NCI-H460 (cell line): Measurements from ENCODE around the gene LAMA2. TPM values are rescaled to one million over a fixed set of nuclear protein-coding genes. Genes with fewer than 3 reads are reported as not detected.

ENCODE experiments used
- DNase-seq: peaks from one replicate; pipeline ENCODE4 v3.0.0-alpha.2; 2016; ENCODE audit warnings: low read depth; ENCODE audit errors: extremely low read depth
- total RNA-seq: library from RNA; depleted of rRNA; stranded (reverse); fragments of >200 nt; shearing (Covaris generic); gene quantifications from 2 replicates; pipeline ENCODE4 v1.2.3, GENCODE V29; 2014

LAMA2 gene
- total RNA-seq, 1 experiment from 2014 or later = 0.74 TPM

- no peak for DNase-seq
Observed at GRCh38 chr6:128903715-128904114, 20.8 kb downstream of the LAMA2 start.

GRCh38 chr6:128914051-128914450, 31.1 kb downstream of the LAMA2 start:
- DNase-seq = no peak

- no peak for DNase-seq
Observed at GRCh38 chr6:128918886-128919285, 35.9 kb downstream of the LAMA2 start.

GRCh38 chr6:128919412-128920180, 36.7 kb downstream of the LAMA2 start:
- DNase-seq = no peak

GRCh38 chr6:128925765-128926164, 42.8 kb downstream of the LAMA2 start:
- DNase-seq = no peak

GRCh38 chr6:128929869-128930268, 46.9 kb downstream of the LAMA2 start:
- no peak for DNase-seq

GRCh38 chr6:128930321-128930720, 47.4 kb downstream of the LAMA2 start:
- DNase-seq = no peak

- DNase-seq = peak; percentile 1
Observed at GRCh38 chr6:128932061-128932460, 49.1 kb downstream of the LAMA2 start.

- DNase-seq = no peak
Observed at GRCh38 chr6:128950864-128951263, 67.9 kb downstream of the LAMA2 start.

GRCh38 chr6:128952902-128953301, 70.0 kb downstream of the LAMA2 start:
- no peak for DNase-seq

- DNase-seq = no peak
Observed at GRCh38 chr6:128954308-128955043, 71.5 kb downstream of the LAMA2 start.

GRCh38 chr6:128963561-128963960, 80.6 kb downstream of the LAMA2 start:
- DNase-seq = no peak

- DNase-seq = no peak
Observed at GRCh38 chr6:128964233-128964755, 81.4 kb downstream of the LAMA2 start.

GRCh38 chr6:128964771-128965170, 81.8 kb downstream of the LAMA2 start:
- no peak for DNase-seq

GRCh38 chr6:128966934-128967333, 84.0 kb downstream of the LAMA2 start:
- DNase-seq = no peak

- DNase-seq = no peak
Observed at GRCh38 chr6:128979071-128979470, 96.1 kb downstream of the LAMA2 start.

- no peak for DNase-seq
Observed at GRCh38 chr6:128981716-128982115, 98.8 kb downstream of the LAMA2 start.

GRCh38 chr6:128990360-128990759, 107.4 kb downstream of the LAMA2 start:
- DNase-seq = no peak

- no peak for DNase-seq
Observed at GRCh38 chr6:128990915-128991314, 108.0 kb downstream of the LAMA2 start.

- no peak for DNase-seq
Observed at GRCh38 chr6:128993166-128993565, 110.2 kb downstream of the LAMA2 start.

GRCh38 chr6:128997880-128998279, 114.9 kb downstream of the LAMA2 start:
- no peak for DNase-seq
